CD4-positive, alpha-beta T cell treated with Interleukin-6 for 4 hours (primary cell): ENCODE data around the gene IGF2BP2.

ENCODE experiments used
- DNase-seq: peaks from one replicate; pipeline ENCODE4 v3.0.0-alpha.2; 2020; ENCODE audit warnings: mixed read lengths

Gene IGF2BP2

DNA sequence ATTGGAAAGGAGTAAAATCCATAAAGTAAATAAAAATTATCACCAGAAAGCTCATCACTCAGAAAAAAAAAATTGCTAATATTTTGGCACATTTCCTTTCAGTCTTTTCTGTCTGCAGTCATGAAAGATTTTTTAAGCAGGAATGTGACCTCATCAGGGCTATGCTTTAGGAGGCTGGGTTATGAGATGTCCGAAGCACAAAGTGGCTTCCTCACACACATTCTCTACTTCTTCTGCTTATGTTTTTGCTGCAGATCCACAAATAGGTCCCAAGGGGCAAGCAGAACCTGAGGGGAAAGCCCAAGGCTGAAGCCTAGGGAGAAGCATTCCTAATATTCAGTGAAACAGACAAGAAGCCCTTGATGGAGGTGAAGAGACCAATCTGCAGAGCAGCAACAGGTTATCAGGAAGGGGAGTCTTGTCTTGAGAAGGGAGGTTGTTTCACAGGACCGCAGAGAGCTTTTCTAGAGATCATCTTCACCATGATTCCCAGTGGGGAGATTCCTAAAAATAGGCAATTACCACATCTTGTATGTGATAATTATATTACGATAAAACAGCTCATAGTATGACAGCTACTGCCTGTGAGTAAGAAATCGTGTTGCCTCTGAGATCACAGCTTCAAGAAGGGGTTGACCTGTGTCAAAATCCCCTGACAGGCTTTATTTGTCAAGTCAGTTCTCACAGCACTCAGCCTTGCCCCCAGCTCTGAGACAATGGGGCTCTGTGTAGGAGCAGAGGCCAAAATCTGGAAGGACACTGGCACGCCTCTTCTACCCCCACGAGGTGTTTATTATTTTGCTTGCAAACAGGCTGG is 60.5 kb downstream of the IGF2BP2 start:
- no peak for DNase-seq

DNA sequence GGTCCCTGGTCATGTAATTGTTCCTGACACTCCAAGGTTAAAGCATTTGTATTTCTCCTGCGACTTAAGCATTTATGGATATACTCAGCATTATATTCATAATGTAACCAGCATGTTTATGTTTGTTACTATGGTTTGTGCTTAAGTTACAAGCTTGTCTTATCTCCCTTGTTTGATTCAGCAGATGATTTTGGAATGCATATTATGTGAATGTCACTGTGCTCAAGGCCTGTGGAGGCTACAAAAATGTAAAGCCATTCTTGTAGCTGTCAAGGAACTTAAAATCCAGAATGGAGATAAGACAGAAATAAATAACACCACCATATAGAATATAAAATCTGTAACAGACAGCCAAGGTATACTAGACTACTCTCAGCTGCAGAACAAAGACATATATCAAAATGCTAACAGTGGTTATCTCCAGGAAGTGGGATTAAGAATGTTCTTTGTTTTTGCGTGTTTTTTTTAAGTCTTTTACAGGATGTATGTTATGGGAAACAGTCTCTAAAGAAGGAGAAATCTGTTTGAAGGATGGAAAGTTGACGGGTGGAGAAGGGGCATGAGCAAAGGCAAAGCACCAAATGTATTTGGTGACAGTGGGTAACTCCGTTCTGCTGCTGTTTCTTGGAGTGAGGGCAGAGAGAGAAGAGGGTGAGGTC is 61.4 kb downstream of the IGF2BP2 start:
- no peak for DNase-seq

- no peak for DNase-seq
Observed at GRCh38 chr3:185760550-185760949, 64.3 kb downstream of the IGF2BP2 start.

DNA sequence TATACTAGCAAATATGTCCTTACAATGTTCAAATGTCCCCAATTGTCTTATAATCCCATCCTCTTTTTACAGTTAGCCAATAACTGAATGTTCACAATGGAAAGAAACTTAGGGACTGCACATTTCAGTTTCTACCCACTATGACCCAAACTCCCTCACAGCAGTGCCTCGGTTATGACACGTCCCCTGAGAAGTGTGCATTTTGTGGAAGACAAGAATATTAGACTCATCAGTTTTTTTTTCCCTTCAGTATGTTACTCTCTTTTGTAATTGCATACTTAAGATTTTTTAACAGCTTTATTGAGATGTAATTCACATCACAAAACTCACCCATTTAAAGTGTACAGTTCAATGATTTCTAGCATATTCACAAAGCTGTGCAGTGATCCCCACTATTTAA is 64.8 kb downstream of the IGF2BP2 start:
- no peak for DNase-seq

- DNase-seq: no peak
Observed at GRCh38 chr3:185759512-185759911, 65.3 kb downstream of the IGF2BP2 start.

DNA sequence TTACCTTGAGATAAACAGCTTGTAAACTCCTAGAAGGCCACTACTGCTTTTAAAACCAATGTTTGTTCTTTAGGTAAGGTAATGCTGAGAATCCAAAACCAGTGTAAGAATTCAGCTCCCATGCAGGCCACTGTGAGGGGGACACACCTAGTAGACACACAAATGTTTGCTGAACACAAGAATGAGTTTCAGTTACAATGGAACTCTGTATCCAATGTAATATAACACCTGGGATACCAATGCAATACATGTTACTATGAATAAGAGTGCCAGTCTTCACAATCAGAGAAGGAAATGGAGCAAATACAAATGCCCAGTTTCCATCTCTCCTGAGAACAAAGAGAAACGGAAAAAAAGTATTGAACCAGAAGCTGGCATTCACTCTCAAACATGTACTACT is 65.9 kb downstream of the IGF2BP2 start:
- no peak for DNase-seq

GRCh38 chr3:185757176-185757575 is 67.7 kb downstream of the IGF2BP2 start:
- DNase-seq: no peak

GRCh38 chr3:185756477-185756876 is 68.4 kb downstream of the IGF2BP2 start:
- no peak for DNase-seq

DNA sequence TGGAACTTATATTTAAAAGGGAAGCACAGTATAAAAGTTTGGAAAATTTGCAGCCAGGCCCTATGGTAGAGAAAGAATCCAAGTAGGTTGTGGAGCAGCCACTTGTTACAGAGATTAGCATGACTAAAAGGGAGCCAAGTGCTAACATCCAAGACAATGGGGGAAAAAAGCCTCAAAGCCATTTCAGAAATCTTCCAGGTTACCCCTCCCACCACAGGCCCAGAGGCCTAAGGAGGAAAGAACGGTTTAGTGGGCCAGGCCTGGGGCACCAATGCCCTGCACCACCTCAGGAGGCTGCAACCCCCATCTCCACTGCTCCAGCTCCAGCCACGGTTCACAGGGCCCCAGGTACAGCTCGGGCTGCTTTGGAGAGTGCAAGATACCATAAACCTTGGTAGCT is 69.9 kb downstream of the IGF2BP2 start:
- DNase-seq: no peak

DNA sequence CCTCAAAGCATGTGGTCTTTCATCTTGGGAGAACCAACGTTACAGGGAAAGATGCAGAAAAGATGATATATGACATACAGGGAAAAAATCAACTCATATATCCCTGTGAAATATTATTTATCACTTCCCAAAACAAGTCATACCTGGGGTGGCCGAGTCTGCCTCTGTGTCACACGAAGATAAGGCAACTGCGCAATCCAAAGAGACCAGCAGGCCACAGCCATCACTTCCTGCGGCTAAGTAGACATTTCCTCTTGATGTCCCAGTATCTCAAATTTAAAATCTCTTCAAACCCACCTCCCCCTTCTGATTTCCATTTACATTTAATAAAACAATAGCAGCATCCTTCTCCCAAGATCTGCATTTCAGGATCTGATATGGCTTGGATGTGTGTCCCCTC is 71.5 kb downstream of the IGF2BP2 start:
- DNase-seq: no peak

- DNase-seq: no peak
Observed at GRCh38 chr3:185750702-185751101, 74.1 kb downstream of the IGF2BP2 start.

GRCh38 chr3:185750015-185750414 is 74.8 kb downstream of the IGF2BP2 start:
- no peak for DNase-seq

DNA sequence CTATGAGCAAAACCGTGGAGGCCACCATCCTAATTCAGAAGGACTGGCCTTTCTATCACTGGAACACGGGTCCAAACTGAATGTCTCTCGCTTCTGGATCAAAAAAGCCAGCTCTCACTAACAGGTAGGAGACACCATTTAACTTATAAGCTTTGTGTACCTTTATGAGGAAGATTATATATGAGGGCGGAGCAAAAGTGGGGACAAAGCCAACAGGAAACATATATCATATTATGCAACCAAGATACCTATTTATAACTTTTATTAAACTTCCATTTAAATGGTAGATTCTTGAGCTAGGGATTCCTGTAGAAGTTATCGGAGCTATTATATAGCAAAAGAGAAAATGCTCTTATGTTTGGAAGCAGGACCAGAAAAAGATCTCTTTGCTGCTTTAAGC is 78.4 kb downstream of the IGF2BP2 start:
- no peak for DNase-seq

DNA sequence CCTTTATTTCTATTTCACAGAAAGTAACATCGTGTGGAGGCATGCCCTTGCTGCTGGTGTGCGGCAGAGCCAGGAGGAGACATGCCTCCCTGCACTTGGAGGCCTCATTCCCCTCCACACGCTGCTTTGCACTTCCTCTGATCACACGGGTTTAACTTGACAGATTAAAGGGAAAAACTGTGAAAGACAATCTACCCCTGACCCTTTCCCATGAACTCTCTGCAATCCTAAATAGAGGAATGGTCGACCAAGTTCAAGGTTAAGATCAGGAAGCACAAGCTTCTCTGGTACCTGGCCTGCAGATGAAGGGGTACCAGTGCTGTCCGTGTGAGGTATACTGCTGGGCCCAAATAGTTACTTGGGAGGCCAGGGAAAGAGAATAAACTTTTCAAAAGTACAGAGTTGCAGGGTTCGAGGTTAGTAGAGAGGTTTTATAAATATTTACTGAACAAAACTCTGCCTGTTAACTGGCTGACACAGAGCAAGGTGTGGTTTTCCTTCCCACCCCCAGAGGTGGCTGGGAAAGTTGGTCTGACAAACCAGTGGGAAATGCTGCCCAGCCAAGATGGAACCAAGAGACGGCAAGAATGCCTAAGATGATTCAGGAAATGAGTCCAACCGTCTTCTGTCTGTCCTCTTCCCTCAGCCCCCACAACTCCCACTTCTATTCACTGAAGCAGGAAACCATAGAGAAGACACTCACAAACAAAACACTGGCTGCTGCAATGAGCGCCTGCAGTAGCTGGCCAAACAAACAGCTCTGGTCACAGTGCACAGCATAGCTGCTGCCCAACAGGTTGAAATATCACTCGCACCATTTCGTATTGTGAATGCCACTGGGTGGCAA is 79.6 kb downstream of the IGF2BP2 start:
- DNase-seq: no peak

GRCh38 chr3:185741586-185741985 is 83.3 kb downstream of the IGF2BP2 start:
- no peak for DNase-seq

GRCh38 chr3:185740133-185740532 is 84.7 kb downstream of the IGF2BP2 start:
- DNase-seq: no peak

DNA sequence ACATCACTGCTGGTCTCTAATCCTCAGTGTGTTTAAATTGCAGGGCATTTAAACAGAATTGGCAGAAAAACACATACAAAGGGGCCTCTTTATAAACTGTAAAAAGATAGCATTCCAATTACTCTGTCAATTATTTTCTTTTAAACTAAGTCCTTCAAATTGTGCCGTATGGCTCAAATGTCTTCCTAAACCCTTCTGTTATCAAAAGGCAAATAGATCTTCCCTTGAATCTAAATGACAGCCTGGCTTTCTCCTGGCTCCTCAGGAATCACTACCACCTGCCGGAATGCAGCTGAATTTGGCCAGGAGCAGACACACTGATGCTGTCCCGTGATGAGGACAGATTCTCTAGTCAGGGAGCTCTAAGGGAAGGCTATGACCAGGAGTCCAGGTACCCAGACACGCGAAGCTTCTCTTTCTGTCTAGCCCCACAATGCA is 85.6 kb downstream of the IGF2BP2 start:
- no peak for DNase-seq

DNA sequence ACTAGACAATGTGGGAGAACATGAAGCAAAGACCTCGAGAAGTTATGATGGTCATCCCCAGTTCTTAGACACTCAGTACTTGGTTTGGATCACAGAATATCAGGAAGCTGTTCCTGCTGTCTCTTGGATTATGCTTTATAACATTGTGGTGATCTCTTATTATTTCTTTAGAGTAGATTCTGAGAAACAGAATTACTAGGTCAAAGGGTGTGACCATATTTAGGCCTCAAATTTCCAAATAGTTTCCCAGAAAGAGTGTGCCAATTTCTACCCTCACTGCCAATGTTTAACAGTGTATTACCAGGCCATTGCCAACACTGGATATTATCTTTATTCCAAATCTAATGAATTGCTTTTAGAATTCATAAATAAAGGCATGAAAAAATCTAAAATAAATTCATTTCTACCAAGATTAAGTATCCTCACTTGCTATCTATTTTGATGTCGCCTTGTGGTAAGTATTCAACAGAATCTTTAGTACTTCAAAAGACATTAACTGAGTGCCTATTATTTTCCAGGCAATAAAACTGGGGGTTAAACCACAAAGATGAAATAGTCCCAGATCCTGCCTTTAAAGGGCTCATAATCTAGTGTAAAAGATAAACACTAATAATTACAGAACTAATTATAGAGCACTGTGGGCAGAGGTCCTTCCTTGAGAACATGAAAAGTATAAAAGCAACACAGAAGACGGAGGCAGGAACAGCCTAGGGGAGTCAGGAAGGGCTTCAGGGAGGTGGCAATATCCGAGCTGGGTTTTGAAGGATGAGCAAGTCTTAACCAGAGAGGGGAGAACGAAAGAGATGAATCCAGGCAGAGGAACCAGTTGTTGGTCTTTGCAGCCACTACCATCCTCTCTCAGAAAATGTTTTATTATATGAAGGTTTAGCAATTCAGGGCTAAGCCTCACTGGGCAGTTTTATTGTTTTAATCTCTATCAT is 86.8 kb downstream of the IGF2BP2 start:
- no peak for DNase-seq

DNA sequence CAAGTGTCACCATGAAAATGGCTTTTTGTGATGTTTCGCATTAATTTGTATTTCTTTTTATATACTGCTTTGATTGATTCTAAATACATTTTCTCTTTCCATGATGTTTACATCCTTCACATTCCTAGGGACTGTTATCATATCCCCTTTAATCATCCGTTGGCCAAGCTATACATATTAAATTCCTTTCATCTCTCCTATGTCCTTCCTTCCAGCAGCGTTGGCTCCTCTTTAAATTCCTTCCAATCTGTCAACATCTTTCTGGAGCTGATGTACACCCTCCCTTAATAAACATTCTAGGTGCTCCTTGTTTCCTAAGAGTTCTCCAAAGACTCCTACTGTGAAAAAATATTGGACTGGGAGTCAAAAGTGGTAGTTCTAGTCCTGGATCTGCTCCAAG is 87.8 kb downstream of the IGF2BP2 start:
- DNase-seq: no peak

DNA sequence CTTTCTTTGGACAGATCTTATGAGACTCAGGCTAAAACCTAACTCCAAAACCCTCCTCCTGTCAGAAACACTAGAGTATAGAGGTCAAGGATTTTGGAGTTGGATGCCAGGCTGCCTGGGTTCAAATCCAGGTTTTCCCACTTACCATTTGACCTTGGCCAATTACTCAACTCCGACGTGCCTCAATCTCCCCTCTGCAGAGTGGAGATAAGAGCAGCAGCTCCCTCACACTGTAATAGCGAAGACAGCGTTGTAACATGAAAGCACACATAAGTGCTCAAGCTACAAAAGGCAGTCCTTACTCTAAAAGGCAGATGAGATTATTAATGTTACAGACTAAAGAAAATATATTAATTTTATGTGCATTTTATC is 90.1 kb downstream of the IGF2BP2 start:
- DNase-seq: no peak

GRCh38 chr3:185733980-185734724 is 90.7 kb downstream of the IGF2BP2 start:
- no peak for DNase-seq

DNA sequence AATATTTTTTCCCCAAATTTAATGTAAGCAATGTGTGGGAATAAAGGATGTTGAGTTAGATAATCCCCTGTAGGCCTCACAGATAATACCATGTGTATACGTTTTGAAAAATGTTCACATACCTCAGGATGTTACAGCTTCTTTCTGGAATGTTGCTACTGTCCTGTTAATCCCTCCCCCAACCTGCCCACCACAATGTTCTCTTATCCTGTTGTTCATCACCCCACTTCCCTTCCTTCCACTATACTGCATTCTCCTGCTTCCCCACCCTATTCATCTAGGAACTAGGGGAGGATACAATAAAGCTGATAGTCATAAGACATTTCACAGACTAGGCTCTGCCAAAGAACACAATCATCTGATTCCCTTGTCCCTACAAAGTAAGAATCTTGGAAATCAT is 92.1 kb downstream of the IGF2BP2 start:
- no peak for DNase-seq
